ENCODE data around the gene LZTR1. TPM values are rescaled to one million over a fixed set of nuclear protein-coding genes. Genes with fewer than 3 reads are reported as not detected.
"Not testable (repeated sequence)": the region's sequence is repeated elsewhere in the genome, so short reads cannot be mapped to it uniquely, and the experiment has no call there.

LZTR1 gene
- total and polyA plus RNA-seq, 2 experiments from 2014 or later = 41.3 to 50.4 TPM

DNA sequence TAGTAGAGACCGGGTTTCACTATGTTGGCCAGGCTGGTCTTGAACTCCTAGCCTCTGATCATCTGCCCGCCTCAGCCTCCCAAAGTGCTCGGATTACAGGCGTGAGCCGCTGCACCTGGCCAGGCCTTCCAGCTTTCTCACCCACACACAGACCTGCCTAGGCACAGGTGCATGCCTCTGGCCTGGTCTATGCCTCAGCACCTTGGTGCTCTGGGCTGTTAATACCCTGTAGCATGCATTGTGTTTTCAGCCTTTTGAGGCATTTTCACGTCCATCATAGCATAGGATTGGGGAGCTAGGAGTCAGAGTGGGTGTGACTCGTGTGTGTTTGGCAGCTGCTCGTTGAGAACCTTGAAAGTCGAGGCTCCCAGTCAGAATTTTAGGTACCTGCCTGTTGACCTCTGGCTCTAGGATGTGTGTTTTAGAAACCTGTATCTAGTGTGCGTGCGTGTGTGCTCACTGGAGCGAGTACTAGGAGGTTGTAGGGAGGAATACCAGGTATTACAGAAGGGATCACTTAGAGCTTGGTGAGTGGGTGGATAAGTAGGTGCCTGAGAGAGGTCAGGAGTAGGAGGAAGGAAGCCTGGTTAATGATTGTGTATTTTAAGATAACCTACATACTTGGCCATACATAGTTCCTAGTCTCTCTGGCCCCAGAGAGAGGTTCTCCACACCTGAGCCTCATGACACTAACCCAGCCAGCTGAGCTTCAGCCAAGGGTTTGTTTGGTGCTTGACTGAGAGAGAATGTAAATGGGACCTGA is 44.9 kb upstream of the LZTR1 start:
- Histone ChIP-seq H3K79me2 (peaks cover 98% of the 10 kb centered on the region), H4K20me1 (ENCODE audit: insufficient read depth, poor library complexity, severe bottlenecking) (peaks cover 97% of the 10 kb centered on the region), H2AFZ (no peak overlapping the region), H3K4me2 (peak overlapping the region; percentile 41), H3K4me3 (no peak overlapping the region), H3K27ac (peak overlapping the region; percentile 60), H3K27me3 (no peaks in the 10 kb centered on the region), H3K9me2 (replicated peaks; ENCODE audit: insufficient read depth) (no peaks in the 10 kb centered on the region), H3K36me3 (replicated peaks; ENCODE audit: insufficient read depth, low read depth) (no peaks in the 10 kb centered on the region), H3K9me3 (ENCODE audit: low read depth) (no peaks in the 10 kb centered on the region), H3K4me1 (ENCODE audit: insufficient read depth) (peaks cover 18% of the 10 kb centered on the region)
- DNase-seq (ENCODE audit: low spot score) = peak; percentile 57
- 65% methylated on average over 12 of the region's 12 CpGs for WGBS (ENCODE audit: low lambda C conversion rate, missing lambda C conversion rate)
- TF ChIP-seq EZH2 (IDR thresholded peaks at IDR 0.05; ENCODE audit: borderline replicate concordance) (no peak), EZH2phosphoT487 (IDR thresholded peaks at IDR 0.05; ENCODE audit: low read depth, severe bottlenecking, unreplicated experiment) (no peak)
- TF ChIP-seq, protein P1, sequence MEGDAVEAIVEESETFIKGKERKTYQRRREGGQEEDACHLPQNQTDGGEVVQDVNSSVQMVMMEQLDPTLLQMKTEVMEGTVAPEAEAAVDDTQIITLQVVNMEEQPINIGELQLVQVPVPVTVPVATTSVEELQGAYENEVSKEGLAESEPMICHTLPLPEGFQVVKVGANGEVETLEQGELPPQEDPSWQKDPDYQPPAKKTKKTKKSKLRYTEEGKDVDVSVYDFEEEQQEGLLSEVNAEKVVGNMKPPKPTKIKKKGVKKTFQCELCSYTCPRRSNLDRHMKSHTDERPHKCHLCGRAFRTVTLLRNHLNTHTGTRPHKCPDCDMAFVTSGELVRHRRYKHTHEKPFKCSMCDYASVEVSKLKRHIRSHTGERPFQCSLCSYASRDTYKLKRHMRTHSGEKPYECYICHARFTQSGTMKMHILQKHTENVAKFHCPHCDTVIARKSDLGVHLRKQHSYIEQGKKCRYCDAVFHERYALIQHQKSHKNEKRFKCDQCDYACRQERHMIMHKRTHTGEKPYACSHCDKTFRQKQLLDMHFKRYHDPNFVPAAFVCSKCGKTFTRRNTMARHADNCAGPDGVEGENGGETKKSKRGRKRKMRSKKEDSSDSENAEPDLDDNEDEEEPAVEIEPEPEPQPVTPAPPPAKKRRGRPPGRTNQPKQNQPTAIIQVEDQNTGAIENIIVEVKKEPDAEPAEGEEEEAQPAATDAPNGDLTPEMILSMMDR (IDR thresholded peaks at IDR 0.05; ENCODE audit: poor library complexity) = no peak

DNA sequence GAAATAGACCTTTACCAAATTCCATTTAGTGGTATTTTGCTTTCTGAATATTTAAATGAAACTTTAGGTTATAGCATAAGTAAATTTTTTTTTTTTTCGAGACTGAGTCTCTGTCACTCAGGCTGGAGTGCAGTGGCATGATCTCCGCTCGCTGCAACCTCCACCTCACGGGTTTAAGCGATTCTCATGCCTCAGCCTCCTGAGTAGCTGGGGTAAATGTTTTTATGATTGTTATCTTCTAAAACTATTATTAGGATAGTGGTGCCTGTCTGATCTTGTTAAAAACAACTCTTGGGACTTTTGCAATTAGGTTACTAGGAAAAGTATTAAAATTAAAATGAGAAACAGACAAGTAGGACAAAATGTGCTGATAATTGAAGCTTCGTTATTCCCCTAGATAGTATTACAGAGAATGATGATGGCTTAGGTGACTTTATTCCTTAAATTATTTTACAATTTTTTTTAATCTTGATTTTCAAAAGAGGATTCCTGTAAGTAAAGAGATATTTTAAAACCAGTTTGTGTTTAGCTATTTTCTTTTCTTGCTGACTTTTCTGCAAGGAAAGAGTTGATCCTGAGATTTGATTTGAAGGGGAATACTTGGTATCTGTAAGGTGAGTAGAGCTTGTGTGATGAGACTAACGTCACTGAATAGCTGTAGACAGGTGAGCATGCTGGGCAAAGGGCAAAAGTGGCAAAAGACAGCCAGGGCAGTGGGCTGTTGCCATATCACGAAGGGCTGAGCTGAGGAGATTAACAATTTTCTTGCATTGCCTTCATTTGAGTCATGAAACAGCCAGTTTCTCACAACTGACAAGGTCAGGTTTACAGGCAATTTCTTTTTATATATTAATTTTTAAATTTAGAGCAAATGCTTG is 44.1 kb upstream of the LZTR1 start:
- H3K4me2 ChIP-seq = peak overlapping the region; percentile 37

DNA sequence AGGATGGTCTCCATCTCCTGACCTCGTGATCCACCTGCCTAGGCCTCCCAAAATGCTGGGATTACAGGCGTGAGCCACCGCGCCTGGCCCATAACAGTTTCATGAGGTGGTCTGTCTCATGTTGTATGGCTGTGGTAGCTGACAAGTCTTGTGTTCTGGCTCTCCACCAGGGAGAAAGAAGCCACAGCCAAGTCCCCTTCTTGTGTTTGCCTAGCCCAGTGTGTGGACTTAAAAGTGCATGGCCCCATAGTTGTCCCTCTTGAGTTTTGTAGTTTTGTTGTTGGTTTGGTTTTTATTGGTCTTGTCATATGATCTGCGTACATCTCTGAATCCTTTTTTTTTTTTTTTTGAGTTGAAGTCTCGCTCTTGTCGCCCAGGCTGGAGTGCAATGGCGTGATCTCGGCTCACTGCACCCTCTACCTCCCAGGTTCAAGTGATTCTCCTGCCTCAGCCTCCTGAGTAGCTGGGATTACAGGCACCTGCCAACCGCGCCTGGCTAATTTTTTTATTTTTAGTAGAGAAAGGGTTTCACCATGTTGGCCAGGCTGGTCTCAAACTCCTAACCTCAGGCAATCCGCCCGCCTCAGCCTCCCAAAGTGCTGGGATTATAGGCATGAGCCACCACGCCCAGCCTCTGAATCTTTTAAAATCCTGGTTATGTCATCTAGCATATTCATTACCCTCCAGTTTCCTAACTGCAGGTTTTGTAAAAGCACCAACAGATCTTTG is 42.5 kb upstream of the LZTR1 start:
- Histone ChIP-seq H3K27ac (peak overlapping the region; percentile 36), H4K20me1 (ENCODE audit: insufficient read depth, poor library complexity, severe bottlenecking) (peaks cover 97% of the 10 kb centered on the region), H3K4me1 (ENCODE audit: insufficient read depth) (peaks cover 18% of the 10 kb centered on the region), H3K79me2 (peaks cover 98% of the 10 kb centered on the region)
- 92% methylated on average over 14 of the region's 14 CpGs for WGBS (ENCODE audit: low lambda C conversion rate, missing lambda C conversion rate)
- not testable (repeated sequence) for H3K27me3 ChIP-seq; H3K4me2 ChIP-seq; H3K9me3 ChIP-seq (ENCODE audit: low read depth); H3K36me3 ChIP-seq (replicated peaks; ENCODE audit: insufficient read depth, low read depth); H3K4me3 ChIP-seq; H3K9me2 ChIP-seq (replicated peaks; ENCODE audit: insufficient read depth); H2AFZ ChIP-seq; DNase-seq (ENCODE audit: low spot score)

More for the DNA sequence above, 44.1 kb upstream of the LZTR1 start:
- H3K9me3 ChIP-seq (ENCODE audit: low read depth) = no peaks in the 10 kb centered on the region
- no peaks in the 10 kb centered on the region for H3K36me3 ChIP-seq (replicated peaks; ENCODE audit: insufficient read depth, low read depth)
- 74% methylated on average over 8 of the region's 8 CpGs for WGBS (ENCODE audit: low lambda C conversion rate, missing lambda C conversion rate)
- DNase-seq (ENCODE audit: low spot score) = peak; percentile 26
- no peak overlapping the region for H2AFZ ChIP-seq
- H3K79me2 ChIP-seq = peaks cover 98% of the 10 kb centered on the region
- H3K27ac ChIP-seq = peak overlapping the region; percentile 60
- H3K4me1 ChIP-seq (ENCODE audit: insufficient read depth) = peaks cover 18% of the 10 kb centered on the region
- H3K4me3 ChIP-seq = no peak overlapping the region
- H4K20me1 ChIP-seq (ENCODE audit: insufficient read depth, poor library complexity, severe bottlenecking) = peaks cover 97% of the 10 kb centered on the region
- H3K27me3 ChIP-seq = no peaks in the 10 kb centered on the region
- no peaks in the 10 kb centered on the region for H3K9me2 ChIP-seq (replicated peaks; ENCODE audit: insufficient read depth)
- TF ChIP-seq EZH2phosphoT487 (IDR thresholded peaks at IDR 0.05; ENCODE audit: low read depth, severe bottlenecking, unreplicated experiment) (no peak), EZH2 (IDR thresholded peaks at IDR 0.05; ENCODE audit: borderline replicate concordance) (no peak)
- TF ChIP-seq, protein P1 (IDR thresholded peaks at IDR 0.05; ENCODE audit: poor library complexity) = no peak

Measured in hepatocyte (in vitro differentiated cells).